HepG2 (cell line): Measurements from ENCODE around the gene SLC6A8. TPM values are rescaled to one million over a fixed set of nuclear protein-coding genes. Genes with fewer than 3 reads are reported as not detected.
A peak's percentile ranks its signal among the peaks of the same experiment; 100 is the strongest.

Source experiments
- ATAC-seq: fragments of 200-7000 bp; cut with Tn5 transposase; 3 replicates; pipeline ENCODE4 v1.9.1; 2020; ENCODE audit warnings: mild to moderate bottlenecking, moderate library complexity
- BruUV-seq: library from RNA; stranded (reverse); fragments of 400-500 nt; replicated peaks from 2 replicates; lab custom pipeline; 2021; lab: Mats Ljungman, UMichigan
- CTCF ChIA-PET: fragments of 300-600 bp; formaldehyde crosslinking; extraction: SDS; loops from one replicate; lab custom pipeline; 2021; ENCODE audit warnings: low total read pairs, inconsistent platforms, low intra/inter-chr PET ratio; lab: Yijun Ruan, JAX
- POLR2A ChIA-PET: fragments of 350-600 bp; sonication (Branson Sonifier 250); formaldehyde crosslinking; loops from one replicate; lab custom pipeline; 2020; ENCODE audit warnings: antibody characterized with exemption, inconsistent platforms; lab: Yijun Ruan, JAX
- DNase-seq: peaks from one replicate; pipeline ENCODE4 v3.0.0-alpha.2; 2015; ENCODE audit warnings: low spot score
- FAIRE-seq: peaks from 3 replicates; lab custom pipeline; 2011; peaks lifted over from hg19 to GRCh38; lab: Jason Lieb, UNC
- H2AFZ ChIP-seq: one replicate; pipeline ENCODE4 v1.6.1; 2011; ENCODE audit warnings: low read length, inconsistent platforms
- H3K27ac ChIP-seq: fragments of 300-600 bp; 3 replicates; pipeline ENCODE4 v1.8.0; 2011; ENCODE audit warnings: mixed run types, mild to moderate bottlenecking, mixed read lengths, low read length, inconsistent platforms; ENCODE audit not compliant: insufficient read depth; ENCODE audit errors: extremely low read length
- H3K27me3 ChIP-seq, 2 experiments: fragments of 200-600 bp in 1 of 2; 2 replicates in 1 of 2; 3 replicates in 1 of 2; pipeline versions ENCODE4 v1.6.0 to v1.8.0; 2011; ENCODE audit warnings: low read length in 2 of 2, mild to moderate bottlenecking in 2 of 2, moderate library complexity in 2 of 2, inconsistent platforms in 1 of 2; ENCODE audit not compliant: insufficient read depth in 2 of 2, control insufficient read depth in 1 of 2
- H3K36me3 ChIP-seq, 2 experiments: fragments of 200-600 bp in 1 of 2; replicated peaks in 1 of 2; 2 replicates in 1 of 2; 3 replicates in 1 of 2; pipeline versions ENCODE4 v1.5.1 to v1.8.0; 2011; ENCODE audit warnings: low read length in 2 of 2, inconsistent platforms in 1 of 2; ENCODE audit not compliant: insufficient read depth in 2 of 2, control insufficient read depth in 1 of 2
- H3K4me1 ChIP-seq: 2 replicates; pipeline ENCODE4 v1.5.1; 2012; ENCODE audit warnings: low read length, inconsistent platforms; ENCODE audit not compliant: insufficient read depth
- H3K4me2 ChIP-seq: 2 replicates; pipeline ENCODE4 v1.6.0; 2011; ENCODE audit warnings: low read depth, low read length, inconsistent platforms
- H3K4me3 ChIP-seq, 3 experiments: fragments of 200-600 bp in 1 of 3; sonication (generic), shearing (Covaris generic) in 1 of 3; replicated peaks in 1 of 3; 2 replicates each; pipeline ENCODE4 v1.5.1; 2011 to 2016; ENCODE audit warnings: low read length in 3 of 3, inconsistent platforms in 2 of 3, low read depth in 2 of 3, mild to moderate bottlenecking in 2 of 3, control low read depth in 1 of 3, mixed read lengths in 1 of 3; ENCODE audit not compliant: insufficient read depth in 1 of 3
- H3K79me2 ChIP-seq: one replicate; pipeline ENCODE4 v1.6.1; 2011; ENCODE audit warnings: low read length, inconsistent platforms; ENCODE audit not compliant: insufficient read depth
- H3K9ac ChIP-seq: 2 replicates; pipeline ENCODE4 v1.6.0; 2011; ENCODE audit warnings: mild to moderate bottlenecking, low read depth, low read length, inconsistent platforms; ENCODE audit not compliant: insufficient read depth
- H3K9me3 ChIP-seq: 2 replicates; pipeline ENCODE4 v1.5.1; 2012; ENCODE audit warnings: mild to moderate bottlenecking, low read length
- H4K20me1 ChIP-seq: 2 replicates; pipeline ENCODE4 v1.6.0; 2011; ENCODE audit warnings: inconsistent platforms, mild to moderate bottlenecking, low read length, moderate library complexity; ENCODE audit not compliant: insufficient read depth
- AGO1 ChIP-seq: fragments of 200-400 bp; formaldehyde crosslinking; IDR thresholded peaks from 2 replicates; pipeline ENCODE4 v1.6.1; 2017; ENCODE audit warnings: mild to moderate bottlenecking, low read depth, low read length, moderate library complexity; ENCODE audit not compliant: poor library complexity, severe bottlenecking
- ATF4 ChIP-seq, 2 experiments: fragments of 450-650 bp in 1 of 2; sonication (generic) in 1 of 2; formaldehyde crosslinking; IDR thresholded peaks; 2 replicates each; pipeline versions ENCODE4 v1.5.0 to v1.8.0; 2020 to 2022; ENCODE audit warnings: mild to moderate bottlenecking in 1 of 2, missing genetic modification reagents in 1 of 2
- CENPT ChIP-seq: sonication (generic); formaldehyde crosslinking; IDR thresholded peaks from 2 replicates; pipeline ENCODE4 v1.8.0; 2022; ENCODE audit warnings: low read depth, mild to moderate bottlenecking, moderate library complexity, missing genetic modification reagents
- ETS1 ChIP-seq: sonication (generic); formaldehyde crosslinking; IDR thresholded peaks from 2 replicates; pipeline ENCODE4 v1.4.0; 2020; ENCODE audit warnings: missing genetic modification reagents
- MLX ChIP-seq: IDR thresholded peaks from 2 replicates; pipeline ENCODE4 v1.6.1; 2016
- POGK ChIP-seq: sonication (generic); formaldehyde crosslinking; conservative IDR thresholded peaks from 2 replicates; pipeline ENCODE4 v1.8.0; 2022; ENCODE audit warnings: mild to moderate bottlenecking, moderate library complexity, missing genetic modification reagents
- POGZ ChIP-seq: sonication (generic); formaldehyde crosslinking; IDR thresholded peaks from 2 replicates; pipeline ENCODE4 v1.4.0; 2020; ENCODE audit warnings: mild to moderate bottlenecking, missing genetic modification reagents
- PRDM4 ChIP-seq: sonication (generic); formaldehyde crosslinking; IDR thresholded peaks from 2 replicates; pipeline ENCODE4 v1.9.0; 2021; ENCODE audit warnings: missing genetic modification reagents, borderline replicate concordance
- REPIN1 ChIP-seq: sonication (generic); formaldehyde crosslinking; IDR thresholded peaks from 2 replicates; pipeline ENCODE4 v1.8.0; 2022; ENCODE audit warnings: missing genetic modification reagents, low read depth, mild to moderate bottlenecking, borderline replicate concordance
- RORA ChIP-seq: sonication (generic); formaldehyde crosslinking; IDR thresholded peaks from 2 replicates; pipeline ENCODE4 v1.5.0; 2020; ENCODE audit warnings: mild to moderate bottlenecking, missing genetic modification reagents, moderate library complexity
- TCF7 ChIP-seq: sonication (generic); IDR thresholded peaks from 2 replicates; pipeline ENCODE4 v1.6.1; 2016; ENCODE audit warnings: antibody characterized with exemption, low read depth
- U2AF1 ChIP-seq: fragments of 200-400 bp; formaldehyde crosslinking; optimal IDR thresholded peaks from 2 replicates; pipeline ENCODE3; 2017; ENCODE audit warnings: mild to moderate bottlenecking, low read depth, low read length
- ZNF138 ChIP-seq: sonication (generic); formaldehyde crosslinking; IDR thresholded peaks from 2 replicates; pipeline ENCODE4 v1.5.0; 2020; ENCODE audit warnings: mild to moderate bottlenecking, low read depth, missing genetic modification reagents
- ZNF496 ChIP-seq: sonication (generic); formaldehyde crosslinking; IDR thresholded peaks from 2 replicates; pipeline ENCODE4 v1.8.1; 2023; ENCODE audit warnings: mild to moderate bottlenecking, moderate library complexity, missing genetic modification reagents; ENCODE audit not compliant: insufficient replicate concordance
- WGBS: methylation state at CpG from one replicate; pipeline ENCODE4 v1.1.6; 2017; ENCODE audit warnings: low lambda C conversion rate; 5-methylcytosine and 5-hydroxymethylcytosine counted together
- in situ Hi-C: cut with HindIII; loops from 2 replicates; pipeline ENCODE4 v1.10.0; 2017; ENCODE audit warnings: low pct_unique_long_range_greater_than_20kb; ENCODE audit not compliant: extremely low pct_ligation_motif_present
- intact Hi-C: fragments of 100-400 bp; cut with micrococcal nuclease; formaldehyde crosslinking; loops from one replicate; pipeline ENCODE4 v1.10.0; 2022; ENCODE audit not compliant: unreplicated experiment
- polyA plus RNA-seq, 8 experiments: library from polyadenylated mRNA; depleted of rRNA in 3 of 8; stranded (reverse) in 7 of 8; unstranded in 1 of 8; fragments of >200 nt; fragmentation: Illumina TruSeq in 4 of 8; extraction: Trizol in 4 of 8; gene quantifications; 2 replicates each; pipeline versions ENCODE4 v1.2.1 to v1.2.3, GENCODE V29; 2011 to 2016; ENCODE audit warnings: low read depth in 4 of 8, missing spikeins in 1 of 8, mixed read lengths in 1 of 8; ENCODE audit not compliant: insufficient read depth in 1 of 8
- total RNA-seq, 5 experiments: library from RNA; depleted of rRNA; stranded (reverse); fragments of >200 nt; fragmentation: Illumina TruSeq; extraction: Trizol; gene quantifications; 2 replicates each; pipeline ENCODE4 v1.2.3, GENCODE V29; 2016; ENCODE audit warnings: low read depth in 1 of 5

SLC6A8 gene
- total and polyA plus RNA-seq, 2 of the 13 experiments (the other 11 are each of a cell fraction or from before 2014, with no cell fraction given), result 13.9 to 176 TPM

- Histone ChIP-seq H2AFZ (no peak overlapping the region), H3K9me3 (no peaks in the 10 kb centered on the region), H4K20me1 (peaks cover 22% of the 10 kb centered on the region), H3K79me2 (peaks cover 29% of the 10 kb centered on the region), H3K27ac (peak overlapping the region; percentile 92), H3K9ac (peak overlapping the region; percentile 85), H3K4me3 (peak overlapping the region in 2 of 3 experiments; percentile 3 to 79; a peak in 3 of 6 replicates), H3K27me3 (no peaks in the 10 kb centered on the region), H3K4me1 (peaks cover 45% of the 10 kb centered on the region), H3K36me3 (peaks cover 0 to 6% of the 10 kb centered on the region in 2 experiments; a peak in 1 of 5 replicates), H3K4me2 (peak overlapping the region; percentile 84)
- in situ Hi-C loops, result no loop called here
- ATAC-seq, result peak; percentile 28
- peak; percentile 37 for DNase-seq
- 67% methylated on average over 1 of the region's 6 CpGs for WGBS
- CTCF ChIA-PET, result no interaction called here
- intact Hi-C loops, result no loop called here
- no TSS peak for BruUV-seq
- peak; percentile 78 for FAIRE-seq
- POLR2A ChIA-PET, result interaction anchor here (1.0 to 3.8 kb wide), 6 partner anchors 29 to 83 kb away, joined by 4 to 16 read pairs (median 5); partner anchors contain the start of genes DUSP9, PLXNB3, SLC6A8 and SRPK3
- no peak for TF ChIP-seq REPIN1 (CRISPR knock-in tag)
- TF ChIP-seq ATF4 (CRISPR knock-in tag; IDR thresholded peaks at IDR 0.05), result no peak
- no peak for TF ChIP-seq MLX (CRISPR knock-in tag)
- 0 out of 2 replicates have a peak, but pooled peaks have one; percentile 21 for TF ChIP-seq POGK (CRISPR knock-in tag)
- no peak for TF ChIP-seq PRDM4 (CRISPR knock-in tag)
- TF ChIP-seq RORA (CRISPR knock-in tag), result no peak
- no peak for TF ChIP-seq ETS1
- no peak for TF ChIP-seq POGZ (CRISPR knock-in tag)
- TF ChIP-seq TCF7, result no peak
- TF ChIP-seq CENPT, result no peak
- no peak for TF ChIP-seq AGO1
- TF ChIP-seq ZNF138 (CRISPR knock-in tag), result no peak
- TF ChIP-seq U2AF1, result peak; percentile 26
- no peak for TF ChIP-seq ZNF496 (CRISPR knock-in tag)
These were observed 40.4 kb downstream of the SLC6A8 start for GRCh38 chrX:153728095-153728494.
